Coronary artery (tissue), 2 donors: ENCODE measurements around the gene TMEM134.

Experiments used
- DNase-seq: peaks from one replicate; pipeline ENCODE4 v3.0.0-alpha.2; 2017; ENCODE audit warnings: low spot score
- H3K27ac ChIP-seq, 2 donors: fragments of 200-600 bp; sonication (generic); one replicate each; pipeline ENCODE4 v1.5.1; 2016 to 2019
- H3K4me3 ChIP-seq: fragments of 200-600 bp; sonication (generic); 2 replicates; pipeline ENCODE4 v1.5.1; 2016; ENCODE audit warnings: mild to moderate bottlenecking, moderate library complexity
- TF ChIP-seq, protein P1 (sequence below): fragments of 200-600 bp; sonication (generic); IDR thresholded peaks from one replicate; pipeline ENCODE4 v1.5.1; 2019; ENCODE audit warnings: antibody characterized with exemption

Gene TMEM134

DNA sequence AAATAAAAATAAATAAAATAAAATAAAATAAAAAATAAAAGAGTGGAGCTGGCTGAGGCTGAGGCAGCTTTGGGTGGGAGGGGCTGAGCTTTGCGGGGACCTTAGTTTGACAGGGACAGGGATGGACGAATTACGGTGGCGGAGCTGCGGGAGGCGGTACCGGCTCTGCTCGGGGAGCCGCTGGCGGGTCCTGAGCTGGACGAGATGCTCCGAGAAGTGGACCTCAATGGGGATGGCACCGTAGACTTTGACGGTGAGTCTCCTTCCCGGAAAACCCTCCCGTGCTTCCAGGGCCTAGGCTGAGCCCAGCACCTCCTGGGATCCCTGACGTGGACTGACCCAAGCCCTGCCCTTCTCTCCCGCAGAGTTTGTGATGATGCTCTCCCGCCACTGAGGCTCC, 10.8 kb downstream of the TMEM134 start:
- no peak overlapping the region for H3K4me3 ChIP-seq
- no peak for DNase-seq
- TF ChIP-seq, protein P1, sequence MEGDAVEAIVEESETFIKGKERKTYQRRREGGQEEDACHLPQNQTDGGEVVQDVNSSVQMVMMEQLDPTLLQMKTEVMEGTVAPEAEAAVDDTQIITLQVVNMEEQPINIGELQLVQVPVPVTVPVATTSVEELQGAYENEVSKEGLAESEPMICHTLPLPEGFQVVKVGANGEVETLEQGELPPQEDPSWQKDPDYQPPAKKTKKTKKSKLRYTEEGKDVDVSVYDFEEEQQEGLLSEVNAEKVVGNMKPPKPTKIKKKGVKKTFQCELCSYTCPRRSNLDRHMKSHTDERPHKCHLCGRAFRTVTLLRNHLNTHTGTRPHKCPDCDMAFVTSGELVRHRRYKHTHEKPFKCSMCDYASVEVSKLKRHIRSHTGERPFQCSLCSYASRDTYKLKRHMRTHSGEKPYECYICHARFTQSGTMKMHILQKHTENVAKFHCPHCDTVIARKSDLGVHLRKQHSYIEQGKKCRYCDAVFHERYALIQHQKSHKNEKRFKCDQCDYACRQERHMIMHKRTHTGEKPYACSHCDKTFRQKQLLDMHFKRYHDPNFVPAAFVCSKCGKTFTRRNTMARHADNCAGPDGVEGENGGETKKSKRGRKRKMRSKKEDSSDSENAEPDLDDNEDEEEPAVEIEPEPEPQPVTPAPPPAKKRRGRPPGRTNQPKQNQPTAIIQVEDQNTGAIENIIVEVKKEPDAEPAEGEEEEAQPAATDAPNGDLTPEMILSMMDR: no peak
- no peak overlapping the region for H3K27ac ChIP-seq

DNA sequence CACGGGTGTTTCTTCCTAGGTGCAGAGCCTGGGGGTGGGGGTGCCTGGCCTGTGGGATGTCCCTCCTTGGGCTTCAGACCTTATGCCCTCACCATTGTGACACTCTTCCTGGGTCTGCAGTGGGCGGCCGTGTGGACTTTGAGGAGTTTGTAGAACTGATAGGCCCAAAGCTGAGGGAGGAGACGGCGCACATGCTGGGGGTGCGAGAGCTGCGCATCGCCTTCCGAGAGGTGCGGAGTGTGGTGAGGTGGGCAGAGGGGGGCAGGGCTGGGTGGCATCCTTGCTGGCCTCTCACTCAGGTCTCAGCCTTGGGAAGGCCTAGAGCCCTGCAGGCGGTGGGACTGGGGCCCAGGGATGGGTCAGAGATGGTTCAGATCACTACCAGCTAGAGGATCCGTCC, 11.6 kb downstream of the TMEM134 start:
- no peak for DNase-seq
- Histone ChIP-seq H3K27ac (no peak overlapping the region), H3K4me3 (no peak overlapping the region)
- TF ChIP-seq, protein P1: no peak

DNA sequence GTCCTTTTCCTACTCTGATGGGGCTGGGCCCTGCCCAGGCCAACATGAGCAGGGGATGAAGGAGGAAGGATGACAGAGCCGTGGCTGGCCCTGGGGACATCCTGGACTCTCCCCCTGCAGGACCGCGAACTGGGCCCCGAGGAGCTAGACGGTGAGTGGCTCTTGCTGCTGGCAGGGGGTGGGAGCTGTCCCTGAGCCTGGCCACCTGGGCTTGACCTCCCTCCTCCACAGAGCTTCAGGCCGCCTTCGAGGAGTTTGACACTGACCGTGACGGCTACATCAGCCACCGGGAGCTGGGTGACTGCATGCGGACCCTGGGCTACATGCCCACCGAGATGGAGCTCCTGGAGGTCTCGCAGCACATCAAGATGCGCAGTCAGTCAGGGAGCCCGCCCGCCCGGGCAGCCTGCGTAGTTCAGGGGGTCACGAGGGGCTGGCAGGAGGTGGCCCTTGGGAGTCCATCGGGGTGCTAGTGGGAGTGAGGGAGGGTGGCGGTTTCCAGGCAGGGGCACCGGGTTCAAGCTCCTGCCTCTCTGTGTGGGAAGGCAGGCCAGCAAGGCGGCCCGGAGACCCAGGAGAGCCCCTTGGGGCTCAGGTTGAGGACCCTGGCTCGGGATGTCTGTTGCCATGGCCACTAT, 12.9 kb downstream of the TMEM134 start:
- TF ChIP-seq, protein P1: no peak
- no peak overlapping the region for H3K4me3 ChIP-seq
- H3K27ac ChIP-seq: no peak overlapping the region
- no peak for DNase-seq

DNA sequence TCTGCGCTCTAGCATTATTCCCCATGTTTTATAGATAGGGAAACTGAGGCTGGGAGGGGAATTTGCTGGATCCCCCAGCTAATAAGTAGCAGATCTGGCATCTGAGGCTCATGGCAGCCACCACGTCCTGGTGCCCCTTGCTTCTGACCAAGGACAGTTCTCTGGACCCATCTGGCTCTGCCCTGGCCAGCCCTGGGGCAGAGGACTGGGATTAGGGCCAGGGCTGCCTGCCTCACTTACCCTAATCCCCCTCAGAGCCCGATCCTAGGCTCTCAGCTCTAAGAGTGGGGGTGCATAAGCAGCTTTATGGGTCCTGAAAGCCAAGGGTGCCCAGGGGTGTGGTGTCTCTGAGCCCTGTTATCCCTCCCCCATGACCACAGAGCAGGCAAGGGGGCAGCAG, 14.0 kb downstream of the TMEM134 start, which contains the start of gene CABP4:
Gene CABP4 (plus strand): TSS at position 301 of the 400 bp plus-strand sequence. CDS start 70 bp downstream, at position 371.
- Histone ChIP-seq H3K27ac (no peak within 1 kb of the TSS), H3K4me3 (no peak within 1 kb of the TSS)
- no peak for DNase-seq
- TF ChIP-seq, protein P1: no peak

DNA sequence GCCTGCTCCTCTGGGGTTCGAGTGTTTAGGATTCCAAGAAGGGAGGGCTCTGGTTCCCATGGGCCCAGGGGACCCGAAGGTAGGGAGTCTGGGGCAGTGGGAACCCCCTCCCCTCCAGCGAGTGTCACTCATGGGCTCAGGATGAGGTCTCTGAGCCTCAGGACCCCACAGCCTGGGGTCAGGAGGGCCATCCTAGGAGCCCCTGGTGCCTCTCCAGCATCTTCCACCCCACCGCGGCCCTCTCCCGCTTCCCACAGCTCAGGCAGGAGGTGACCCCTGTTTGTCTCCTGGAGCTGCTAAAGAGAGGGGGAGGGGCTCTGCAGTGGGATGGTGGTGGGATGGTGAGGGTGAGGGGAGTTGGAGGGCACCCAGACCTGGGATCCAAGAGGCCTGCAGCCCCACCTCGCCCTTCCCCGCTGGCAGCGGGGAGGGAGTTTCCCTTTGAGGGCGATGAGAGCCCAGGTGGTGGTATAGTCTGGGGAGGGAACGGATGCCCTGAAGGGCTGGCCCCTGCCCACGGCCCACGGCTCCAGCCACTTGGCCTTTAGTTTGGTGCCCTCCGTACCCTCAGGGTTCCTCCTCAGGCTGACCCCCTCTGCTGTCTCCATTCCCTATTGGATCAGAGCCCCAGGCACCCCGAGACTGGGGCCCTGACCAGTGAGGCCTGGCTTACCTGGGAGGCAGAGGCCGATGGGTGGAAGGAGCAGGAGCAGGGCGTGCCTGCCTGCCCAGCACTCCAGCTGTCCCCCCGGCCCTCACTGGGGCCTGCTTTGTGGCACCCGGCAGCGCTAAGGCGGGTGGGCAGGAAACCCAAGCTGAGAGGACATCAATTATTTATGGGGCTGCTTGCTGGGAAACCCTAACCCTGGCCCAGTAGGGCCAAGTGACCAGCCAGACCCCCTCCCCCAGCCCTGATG, 15.0 kb downstream of the TMEM134 start:
- TF ChIP-seq, protein P1: no peak
- Histone ChIP-seq H3K27ac (no peak overlapping the region), H3K4me3 (no peak overlapping the region)
- no peak for DNase-seq

DNA sequence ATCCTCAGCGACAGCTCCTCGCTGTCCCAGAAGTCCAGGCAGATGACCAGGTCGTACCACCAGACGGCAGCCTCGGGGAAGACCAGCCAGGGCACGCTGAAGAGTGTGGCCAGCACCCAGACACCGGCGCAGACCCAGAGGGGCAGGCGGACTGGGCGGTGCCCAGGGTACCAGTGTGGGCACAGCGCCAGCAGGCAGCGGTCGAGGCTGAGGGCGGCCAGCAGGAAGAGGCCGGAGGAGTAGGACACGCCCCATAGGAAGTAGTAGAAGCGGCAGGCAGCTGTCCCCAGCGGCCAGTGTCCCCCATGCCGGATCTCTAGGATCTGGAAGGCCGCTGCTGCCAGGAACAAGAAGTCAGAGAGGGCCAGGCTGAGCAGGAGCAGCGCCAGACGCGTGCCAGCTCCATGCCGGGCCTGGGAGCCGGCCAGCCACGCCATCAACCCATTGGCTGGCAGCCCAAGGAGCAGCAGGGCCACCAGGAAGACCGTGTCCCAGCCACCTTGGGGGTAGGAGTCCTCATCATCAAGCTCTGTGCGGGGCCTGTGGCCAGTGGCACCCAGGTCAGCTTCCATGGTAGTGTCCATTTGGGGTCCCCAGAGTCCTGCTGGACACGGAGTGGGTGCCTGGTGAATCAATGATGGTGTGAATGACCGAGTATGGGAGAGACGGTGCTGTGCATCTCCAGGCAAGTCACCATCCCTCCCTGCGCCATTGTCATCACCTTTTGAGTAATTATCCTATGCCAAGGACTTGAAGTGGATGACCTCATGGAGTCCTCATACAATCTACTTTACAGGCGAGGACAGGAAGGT, 16.7 kb downstream of the TMEM134 start, which contains the start of gene GPR152:
Gene GPR152 (minus strand): TSS at position 589 of the 812 bp plus-strand sequence. CDS start 5 bp downstream, at position 584.
- Histone ChIP-seq H3K4me3 (peak within 1 kb of the TSS; percentile 44), H3K27ac (peak within 1 kb of the TSS in 1 of 2 donors; percentile 65)
- TF ChIP-seq, protein P1: no peak
- no peak for DNase-seq
